SJCRH30 (cell line): ENCODE measurements around the gene TMX4. TPM values are rescaled to one million over a fixed set of nuclear protein-coding genes. Genes with fewer than 3 reads are reported as not detected.
A peak's percentile ranks its signal among the peaks of the same experiment; 100 is the strongest.

Experiments used
- DNase-seq, 2 experiments: peaks; one replicate each; pipeline ENCODE4 v3.0.0-alpha.2; 2015 to 2020
- H3K27ac ChIP-seq: fragments of 250-450 bp; sonication (Bioruptor Pico); 2 replicates; pipeline ENCODE4 v1.5.1; 2020; ENCODE audit warnings: mild to moderate bottlenecking, moderate library complexity
- H3K27me3 ChIP-seq: fragments of 250-450 bp; sonication (Bioruptor Pico); 2 replicates; pipeline ENCODE4 v1.5.1; 2020; ENCODE audit warnings: mild to moderate bottlenecking, moderate library complexity
- H3K36me3 ChIP-seq: fragments of 250-450 bp; sonication (Bioruptor Pico); 2 replicates; pipeline ENCODE4 v1.5.1; 2020; ENCODE audit warnings: mild to moderate bottlenecking, moderate library complexity
- H3K4me1 ChIP-seq: fragments of 250-450 bp; sonication (Bioruptor Pico); 2 replicates; pipeline ENCODE4 v1.5.1; 2020; ENCODE audit warnings: mild to moderate bottlenecking, moderate library complexity
- H3K4me3 ChIP-seq: fragments of 250-450 bp; sonication (Bioruptor Pico); 2 replicates; pipeline ENCODE4 v1.5.1; 2020; ENCODE audit warnings: mild to moderate bottlenecking, moderate library complexity
- H3K9me3 ChIP-seq: fragments of 250-450 bp; sonication (Bioruptor Pico); replicated peaks from 2 replicates; pipeline ENCODE4 v1.5.1; 2020; ENCODE audit warnings: mild to moderate bottlenecking, moderate library complexity
- total RNA-seq: library from RNA; depleted of rRNA; stranded (reverse); fragments of >200 nt; shearing (Covaris generic); gene quantifications from 2 replicates; pipeline ENCODE4 v1.2.3, GENCODE V29; 2014; rRNA removed

Gene TMX4, protein sequence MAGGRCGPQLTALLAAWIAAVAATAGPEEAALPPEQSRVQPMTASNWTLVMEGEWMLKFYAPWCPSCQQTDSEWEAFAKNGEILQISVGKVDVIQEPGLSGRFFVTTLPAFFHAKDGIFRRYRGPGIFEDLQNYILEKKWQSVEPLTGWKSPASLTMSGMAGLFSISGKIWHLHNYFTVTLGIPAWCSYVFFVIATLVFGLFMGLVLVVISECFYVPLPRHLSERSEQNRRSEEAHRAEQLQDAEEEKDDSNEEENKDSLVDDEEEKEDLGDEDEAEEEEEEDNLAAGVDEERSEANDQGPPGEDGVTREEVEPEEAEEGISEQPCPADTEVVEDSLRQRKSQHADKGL
- 119 and 125 TPM in 2 replicates for total RNA-seq

DNA sequence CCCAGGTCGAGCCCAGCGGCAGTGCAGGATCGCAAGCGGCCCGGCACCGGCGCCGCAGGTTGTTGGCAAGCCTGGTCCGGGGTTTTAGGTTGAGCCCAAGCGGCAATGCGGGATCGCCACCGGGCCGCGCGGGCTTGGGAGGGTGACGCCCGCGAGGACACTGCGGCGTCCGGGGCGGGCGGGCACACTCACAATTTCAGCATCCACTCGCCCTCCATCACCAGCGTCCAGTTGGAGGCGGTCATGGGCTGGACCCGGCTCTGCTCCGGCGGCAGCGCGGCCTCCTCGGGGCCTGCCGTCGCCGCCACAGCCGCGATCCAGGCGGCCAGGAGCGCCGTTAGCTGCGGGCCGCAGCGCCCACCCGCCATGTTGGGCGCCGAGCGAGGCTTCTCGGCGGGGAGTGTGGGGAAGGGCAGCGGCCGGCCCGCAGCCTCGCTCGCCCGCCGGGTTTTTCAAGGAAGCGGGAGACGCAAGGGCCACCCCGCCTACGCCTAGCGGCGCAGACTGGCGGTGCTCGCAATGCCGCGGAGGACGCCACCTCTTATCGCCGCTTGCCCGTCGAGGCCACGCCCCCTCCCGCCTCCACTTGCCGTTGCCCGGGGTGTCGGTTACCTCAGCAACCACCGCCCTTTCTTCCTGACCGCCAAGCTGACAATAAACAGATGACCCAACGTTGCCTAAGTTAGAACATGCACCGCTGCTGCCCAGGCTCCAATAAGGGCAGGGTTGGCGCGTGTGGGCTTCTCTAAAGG lies at the start of gene TMX4:
Gene TMX4, minus strand, starts transcription at position 516 of the 752 bp plus-strand sequence. Its CDS starts 148 bp downstream, at position 368.
- peak; percentile 98 to 99 for DNase-seq
- Histone ChIP-seq H3K9me3 (no peaks in the 10 kb centered on the region), H3K36me3 (no peaks in the 10 kb centered on the region), H3K27ac (peak within 1 kb of the TSS; percentile 95), H3K4me3 (peak within 1 kb of the TSS; percentile 72), H3K27me3 (no peaks in the 10 kb centered on the region), H3K4me1 (peaks cover 22% of the 10 kb centered on the region)

- Histone ChIP-seq H3K27ac (no peak overlapping the region), H3K4me3 (no peak overlapping the region), H3K27me3 (no peaks in the 10 kb centered on the region), H3K4me1 (no peaks in the 10 kb centered on the region), H3K36me3 (no peaks in the 10 kb centered on the region), H3K9me3 (no peaks in the 10 kb centered on the region)
- no peak for DNase-seq
Measured at GRCh38 chr20:8067082-8067481, 47.5 kb upstream of the TMX4 start.

DNA sequence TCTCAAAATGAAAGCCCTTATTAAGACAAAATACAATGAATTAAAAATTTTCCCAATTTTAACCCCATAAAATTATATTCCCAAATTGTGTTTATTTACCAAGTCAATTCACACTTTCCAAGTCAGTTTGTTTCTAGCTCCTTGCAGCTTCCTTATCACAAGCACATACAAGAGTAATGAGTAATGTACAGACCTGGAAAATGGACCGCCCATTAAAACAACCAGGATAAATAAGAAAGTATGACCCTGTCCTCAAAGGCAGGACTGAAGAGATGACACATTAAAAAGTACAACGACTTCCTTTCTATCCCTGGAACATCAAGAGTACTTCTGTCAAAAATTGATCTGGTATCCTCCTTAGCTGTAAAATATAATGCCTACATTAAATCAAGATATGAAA lies 47.1 kb upstream of the TMX4 start:
- Histone ChIP-seq H3K9me3 (no peaks in the 10 kb centered on the region), H3K4me3 (no peak overlapping the region), H3K27me3 (no peaks in the 10 kb centered on the region), H3K4me1 (no peaks in the 10 kb centered on the region), H3K36me3 (no peaks in the 10 kb centered on the region), H3K27ac (no peak overlapping the region)
- DNase-seq, result no peak

- no peak for DNase-seq
- Histone ChIP-seq H3K4me1 (no peaks in the 10 kb centered on the region), H3K9me3 (no peaks in the 10 kb centered on the region), H3K36me3 (no peaks in the 10 kb centered on the region), H3K27ac (no peak overlapping the region), H3K4me3 (no peak overlapping the region), H3K27me3 (no peaks in the 10 kb centered on the region)
Measured at GRCh38 chr20:8065691-8066090, 46.1 kb upstream of the TMX4 start.

- H3K4me3 ChIP-seq, result no peak overlapping the region
- DNase-seq, result no peak
- H3K27me3 ChIP-seq, result no peaks in the 10 kb centered on the region
- no peak overlapping the region for H3K27ac ChIP-seq
- H3K9me3 ChIP-seq, result no peaks in the 10 kb centered on the region
- H3K36me3 ChIP-seq, result no peaks in the 10 kb centered on the region
- H3K4me1 ChIP-seq, result no peaks in the 10 kb centered on the region
Measured at GRCh38 chr20:8062756-8063155, 43.2 kb upstream of the TMX4 start.

- DNase-seq, result no peak
- Histone ChIP-seq H3K9me3 (no peaks in the 10 kb centered on the region), H3K4me3 (no peak overlapping the region), H3K27me3 (no peaks in the 10 kb centered on the region), H3K27ac (no peak overlapping the region), H3K36me3 (no peaks in the 10 kb centered on the region), H3K4me1 (no peaks in the 10 kb centered on the region)
Measured at GRCh38 chr20:8061861-8062518, 42.4 kb upstream of the TMX4 start.

GRCh38 chr20:8060977-8061376 lies 41.4 kb upstream of the TMX4 start:
- Histone ChIP-seq H3K27ac (no peak overlapping the region), H3K36me3 (no peaks in the 10 kb centered on the region), H3K4me1 (no peaks in the 10 kb centered on the region), H3K27me3 (no peaks in the 10 kb centered on the region), H3K4me3 (no peak overlapping the region), H3K9me3 (no peaks in the 10 kb centered on the region)
- no peak for DNase-seq

DNA sequence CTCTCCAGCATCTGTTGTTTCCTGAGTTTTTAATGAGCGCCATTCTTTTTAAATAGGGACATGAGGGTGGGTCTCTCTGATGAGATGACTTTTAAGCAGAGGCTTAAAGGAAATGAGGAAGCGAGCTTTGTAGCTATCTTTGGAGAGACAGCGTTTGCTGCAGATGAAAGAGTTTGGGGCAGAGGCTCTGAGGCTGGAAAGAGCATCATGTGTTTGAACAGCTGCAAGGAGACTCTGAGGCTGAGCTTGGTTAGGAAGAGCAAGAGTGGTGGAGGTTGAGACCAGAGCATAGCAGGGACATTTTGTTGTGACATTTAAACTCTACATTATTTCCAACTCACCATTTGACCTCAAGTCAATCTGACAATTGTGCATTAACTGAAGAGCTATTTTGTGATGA lies 38.3 kb upstream of the TMX4 start:
- peak; percentile 14 to 50 for DNase-seq
- H3K4me3 ChIP-seq, result no peak overlapping the region

DNA sequence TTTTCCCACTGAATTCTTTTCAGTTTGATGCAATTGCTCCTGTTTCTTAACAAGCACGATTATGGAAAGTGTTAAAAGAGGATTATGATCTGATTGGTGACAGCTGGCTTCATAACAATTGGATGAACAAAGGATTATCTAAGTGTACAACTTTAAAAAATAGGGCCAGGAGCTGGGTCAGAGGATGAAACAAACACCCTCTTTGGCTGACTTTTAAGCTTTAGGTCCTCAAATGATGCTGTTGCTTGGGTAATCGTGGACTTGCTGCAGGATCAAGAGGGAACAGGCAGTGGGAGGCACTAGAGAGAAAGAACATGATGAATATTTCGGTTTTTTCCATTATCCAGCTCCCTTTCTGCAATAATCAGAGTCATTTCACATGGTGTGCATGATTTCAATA lies 35.5 kb upstream of the TMX4 start:
- no peak for DNase-seq
- Histone ChIP-seq H3K36me3 (no peaks in the 10 kb centered on the region), H3K4me3 (no peak overlapping the region), H3K9me3 (no peaks in the 10 kb centered on the region), H3K27ac (no peak overlapping the region), H3K4me1 (no peaks in the 10 kb centered on the region), H3K27me3 (no peaks in the 10 kb centered on the region)

More for the DNA sequence above, 38.3 kb upstream of the TMX4 start:
- Histone ChIP-seq H3K9me3 (no peaks in the 10 kb centered on the region), H3K27me3 (no peaks in the 10 kb centered on the region), H3K36me3 (no peaks in the 10 kb centered on the region), H3K4me1 (no peaks in the 10 kb centered on the region), H3K27ac (no peak overlapping the region)

DNA sequence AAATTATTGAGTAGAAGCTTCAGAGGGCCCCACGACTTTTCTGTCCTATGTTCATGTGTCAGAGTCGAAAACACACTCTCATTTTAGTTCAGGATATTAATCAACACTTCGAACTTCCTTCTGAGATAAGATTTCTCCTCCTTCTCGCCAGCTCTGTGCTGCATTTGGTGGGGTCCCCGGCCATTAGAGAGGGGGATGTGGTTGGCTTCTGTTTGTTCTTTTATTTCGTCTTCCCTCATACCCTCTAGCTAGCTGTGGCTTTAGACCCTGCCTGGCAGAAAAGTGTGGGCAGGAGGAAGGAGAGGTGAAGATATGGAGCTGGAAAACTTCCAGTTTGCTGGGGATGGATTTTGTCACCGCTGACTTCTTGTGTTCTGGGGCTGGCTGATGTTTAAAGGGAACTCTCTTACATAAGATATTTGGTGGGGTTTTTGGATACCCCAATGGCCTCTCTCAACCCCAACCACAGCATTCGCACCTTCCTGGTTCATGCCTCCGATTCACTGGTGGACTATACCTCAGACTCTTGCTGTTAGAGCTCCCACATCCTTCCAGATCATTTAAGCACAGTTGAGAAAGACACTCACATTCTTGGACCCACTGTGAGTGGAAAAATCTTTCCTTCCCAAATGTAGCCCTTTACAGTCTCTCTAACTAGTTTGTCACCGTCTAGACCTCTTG lies 30.7 kb upstream of the TMX4 start:
- H3K9me3 ChIP-seq, result no peaks in the 10 kb centered on the region
- no peak for DNase-seq
- H3K36me3 ChIP-seq, result no peaks in the 10 kb centered on the region
- no peak overlapping the region for H3K27ac ChIP-seq
- no peaks in the 10 kb centered on the region; the same call in 1 of the 2 replicates for H3K4me1 ChIP-seq
- no peaks in the 10 kb centered on the region for H3K27me3 ChIP-seq
- H3K4me3 ChIP-seq, result no peak overlapping the region

- no peak overlapping the region for H3K27ac ChIP-seq
- DNase-seq, result no peak
- H3K27me3 ChIP-seq, result no peaks in the 10 kb centered on the region
- no peaks in the 10 kb centered on the region; the same call in 1 of the 2 replicates for H3K4me1 ChIP-seq
- H3K9me3 ChIP-seq, result no peaks in the 10 kb centered on the region
- no peaks in the 10 kb centered on the region for H3K36me3 ChIP-seq
- H3K4me3 ChIP-seq, result no peak overlapping the region
Measured at GRCh38 chr20:8049310-8049709, 29.7 kb upstream of the TMX4 start.

GRCh38 chr20:8045946-8046345 lies 26.4 kb upstream of the TMX4 start:
- Histone ChIP-seq H3K27me3 (no peaks in the 10 kb centered on the region), H3K4me3 (no peak overlapping the region), H3K9me3 (no peaks in the 10 kb centered on the region), H3K36me3 (no peaks in the 10 kb centered on the region), H3K27ac (no peak overlapping the region), H3K4me1 (no peaks in the 10 kb centered on the region; the same call in 1 of the 2 replicates)
- no peak for DNase-seq

DNA sequence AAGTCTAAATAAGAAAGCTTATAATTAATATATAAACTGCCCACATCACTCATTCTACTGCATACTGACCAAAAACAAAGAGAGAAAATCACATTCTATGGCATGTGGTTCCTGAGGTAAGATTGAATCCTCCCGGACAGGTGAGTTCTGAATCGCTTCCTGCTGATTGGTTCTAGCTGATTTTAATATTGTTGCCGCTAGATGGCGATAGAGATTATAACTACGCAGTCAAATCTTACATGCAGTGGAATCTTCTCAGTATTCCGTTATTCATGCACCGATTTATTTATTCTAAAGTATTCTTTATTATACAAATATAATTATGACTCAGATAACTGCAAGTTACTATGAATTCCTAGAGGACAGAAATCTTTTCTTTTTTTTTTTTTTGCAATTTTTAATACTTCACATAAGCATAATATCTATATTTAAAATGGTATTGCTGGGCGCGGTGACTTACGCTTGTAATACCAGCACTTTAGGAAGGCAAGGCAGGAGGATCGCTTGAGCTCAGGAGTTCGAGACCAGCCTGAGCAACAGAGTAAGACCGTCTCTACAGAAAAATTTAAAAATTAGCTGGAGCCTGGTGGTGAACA lies 24.2 kb upstream of the TMX4 start:
- Histone ChIP-seq H3K27me3 (no peaks in the 10 kb centered on the region), H3K36me3 (no peaks in the 10 kb centered on the region)
- DNase-seq, result peak; percentile 26 to 78

DNA sequence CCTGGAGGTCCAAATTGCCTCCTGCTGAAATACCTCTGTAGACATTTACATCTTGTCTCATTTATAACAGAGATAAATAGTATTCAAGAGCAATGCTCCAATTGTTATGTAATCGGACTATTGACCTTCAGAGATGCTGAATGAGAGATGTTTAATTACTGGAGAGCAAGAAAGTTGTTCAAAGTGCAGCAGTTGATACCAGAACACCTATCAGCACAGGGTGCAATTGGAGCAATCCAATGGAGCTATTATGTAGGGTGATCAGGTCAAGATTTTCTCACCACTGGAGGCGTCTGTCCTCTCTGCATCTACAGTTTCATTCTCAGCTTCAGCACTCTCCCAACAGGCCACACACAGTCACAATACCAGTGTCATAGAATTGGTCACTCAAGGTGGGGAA lies 19.5 kb upstream of the TMX4 start:
- DNase-seq, result no peak
- H3K36me3 ChIP-seq, result no peaks in the 10 kb centered on the region
- no peaks in the 10 kb centered on the region for H3K27me3 ChIP-seq
- no peaks in the 10 kb centered on the region for H3K9me3 ChIP-seq
- no peak overlapping the region for H3K4me3 ChIP-seq
- no peaks in the 10 kb centered on the region; the same call in 1 of the 2 replicates for H3K4me1 ChIP-seq
- no peak overlapping the region for H3K27ac ChIP-seq

More for the DNA sequence above, 24.2 kb upstream of the TMX4 start:
- Histone ChIP-seq H3K4me3 (no peak overlapping the region), H3K4me1 (no peaks in the 10 kb centered on the region; the same call in 1 of the 2 replicates), H3K27ac (no peak overlapping the region), H3K9me3 (no peaks in the 10 kb centered on the region)
